Stimulated activated CD4-positive, alpha-beta T cell treated with anti-CD3 and anti-CD28 coated beads, Interleukin-1b, Interleukin-23, amount 100 ng/mL, for 4 hours (primary cell): ENCODE results near the gene TRMT2B.
"Not testable (repeated sequence)": the region's sequence is repeated elsewhere in the genome, so short reads cannot be mapped to it uniquely, and the experiment has no call there.

ENCODE experiments used
- DNase-seq, 2 donors: peaks; one replicate each; pipeline ENCODE4 v3.0.0-alpha.2; 2020; ENCODE audit warnings: low read depth in 2 of 2

TRMT2B gene, protein sequence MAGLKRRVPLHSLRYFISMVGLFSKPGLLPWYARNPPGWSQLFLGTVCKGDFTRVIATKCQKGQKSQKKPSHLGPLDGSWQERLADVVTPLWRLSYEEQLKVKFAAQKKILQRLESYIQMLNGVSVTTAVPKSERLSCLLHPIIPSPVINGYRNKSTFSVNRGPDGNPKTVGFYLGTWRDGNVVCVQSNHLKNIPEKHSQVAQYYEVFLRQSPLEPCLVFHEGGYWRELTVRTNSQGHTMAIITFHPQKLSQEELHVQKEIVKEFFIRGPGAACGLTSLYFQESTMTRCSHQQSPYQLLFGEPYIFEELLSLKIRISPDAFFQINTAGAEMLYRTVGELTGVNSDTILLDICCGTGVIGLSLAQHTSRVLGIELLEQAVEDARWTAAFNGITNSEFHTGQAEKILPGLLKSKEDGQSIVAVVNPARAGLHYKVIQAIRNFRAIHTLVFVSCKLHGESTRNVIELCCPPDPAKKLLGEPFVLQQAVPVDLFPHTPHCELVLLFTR

DNA sequence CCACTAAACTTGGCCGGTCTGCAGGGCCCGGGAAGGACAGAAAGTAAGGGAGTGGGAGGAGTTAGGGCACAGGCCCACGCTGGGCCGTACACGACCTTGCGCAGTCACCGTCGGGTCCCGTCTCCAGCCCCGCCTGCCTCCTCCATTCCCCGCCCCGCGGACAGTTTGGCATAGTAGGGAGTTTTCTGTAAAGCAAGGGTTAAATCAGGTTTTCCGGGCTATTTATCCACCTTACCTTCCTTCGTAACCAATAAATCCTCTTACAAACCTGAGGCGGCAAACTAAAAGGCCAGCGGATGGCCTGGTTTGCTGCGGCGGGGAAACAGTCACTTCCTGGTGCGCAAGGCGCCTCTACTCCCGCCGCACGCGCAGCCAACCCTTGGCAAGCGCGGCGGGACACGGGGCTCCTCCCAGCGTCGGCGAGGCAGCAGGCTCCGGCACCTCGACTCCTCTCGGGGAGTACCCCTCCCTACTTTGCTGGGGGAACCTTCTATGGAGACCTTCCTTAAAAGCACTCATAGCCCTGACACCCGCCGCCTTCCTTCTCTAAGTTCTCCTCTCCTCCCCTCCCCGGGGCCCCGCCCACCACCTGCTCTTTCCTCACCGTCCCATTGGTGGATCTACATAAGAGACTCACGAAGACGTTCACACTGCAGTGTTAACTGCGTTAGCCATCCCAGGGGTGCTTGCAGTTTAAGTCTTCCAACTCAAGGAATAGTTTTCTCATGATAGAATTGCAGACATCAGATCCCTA, at the start of gene TRMT2B:
TRMT2B (minus strand) TSS at position 563 of the 754 bp plus-strand sequence. CDS start 9,822 bp downstream, outside the sequence.
- peak; percentile 68 to 71 for DNase-seq

DNA sequence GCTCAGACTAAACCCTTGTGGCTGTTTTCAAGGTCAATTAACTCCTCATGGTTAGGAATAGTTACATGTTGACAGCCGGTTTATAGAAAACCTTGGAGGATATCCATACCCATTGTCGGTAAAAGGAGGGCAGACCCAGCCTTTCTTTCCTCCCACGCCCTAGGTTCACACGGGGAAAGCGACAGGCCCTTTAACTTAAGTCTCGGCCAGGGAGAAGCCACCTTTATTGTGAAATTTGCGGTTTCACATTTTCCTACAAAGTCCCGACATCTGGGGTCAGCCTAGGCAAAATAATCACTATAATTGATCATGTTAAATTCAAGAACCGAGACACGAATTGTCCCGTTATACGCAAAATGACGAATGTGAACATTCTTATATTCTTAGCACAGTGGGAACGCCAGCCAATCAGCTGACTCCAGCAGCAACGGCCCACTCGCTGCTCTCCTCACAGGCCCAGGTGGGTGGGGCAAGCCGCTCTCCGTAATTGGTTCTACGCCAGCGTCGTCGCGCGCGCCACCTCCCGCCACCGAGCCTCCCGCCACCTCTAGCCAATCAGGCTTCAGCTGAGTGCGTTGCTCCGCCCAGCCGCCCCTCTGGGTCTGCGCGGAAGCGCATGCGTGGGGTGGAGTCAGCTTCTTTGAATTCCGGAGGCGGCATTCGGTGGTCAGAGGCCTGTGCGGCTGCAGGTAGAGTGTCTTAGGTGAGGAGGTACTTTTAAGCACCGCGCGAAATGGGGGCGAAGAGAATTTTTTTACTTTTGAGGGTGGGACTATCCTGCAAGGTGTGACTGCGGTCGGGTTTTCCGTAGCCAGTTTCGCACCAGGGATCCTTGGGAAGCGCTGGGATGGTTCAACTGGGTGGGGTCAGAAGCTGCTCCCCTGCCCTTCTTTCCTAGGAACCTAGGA, 45.9 kb upstream of the TRMT2B start, which contains the start of gene CENPI:
CENPI (plus strand) TSS at position 659 of the 908 bp plus-strand sequence. CDS start 2,867 bp downstream, outside the sequence.
- peak; percentile 81 to 86 for DNase-seq

- no peak for DNase-seq
Observed at GRCh38 chrX:101091817-101092216, 39.9 kb upstream of the TRMT2B start.

GRCh38 chrX:101081231-101081630, 29.3 kb upstream of the TRMT2B start:
- no peak for DNase-seq

- DNase-seq = no peak
Observed at GRCh38 chrX:101080326-101081124, 28.6 kb upstream of the TRMT2B start.

- no peak for DNase-seq
Observed at GRCh38 chrX:101079736-101080270, 27.9 kb upstream of the TRMT2B start.

GRCh38 chrX:101078716-101079598, 27.0 kb upstream of the TRMT2B start, which contains the start of gene TMEM35A:
TSS of gene TMEM35A (plus strand) at chrX:101078879. CDS start at chrX:101079003, 124 bp downstream.
- no peak for DNase-seq

DNA sequence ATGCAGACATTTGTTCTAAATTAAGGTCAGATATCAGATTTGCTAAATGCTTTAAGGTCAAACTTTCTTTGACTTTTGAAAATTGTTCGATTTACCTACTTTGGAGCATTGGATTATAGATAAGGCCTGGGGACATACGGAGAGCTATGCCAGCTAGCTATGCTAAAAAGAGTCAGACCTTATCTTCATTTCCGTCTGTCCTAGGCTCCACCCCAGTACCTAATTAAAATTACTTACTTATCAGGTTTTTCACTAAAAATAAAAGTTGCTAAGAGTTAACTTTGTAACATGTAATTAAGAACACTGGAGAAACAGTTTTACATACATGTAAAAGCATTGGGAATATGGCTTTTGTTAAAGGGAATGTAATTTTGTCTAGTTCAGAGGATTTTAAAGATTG, 19.7 kb upstream of the TRMT2B start:
- no peak for DNase-seq

DNA sequence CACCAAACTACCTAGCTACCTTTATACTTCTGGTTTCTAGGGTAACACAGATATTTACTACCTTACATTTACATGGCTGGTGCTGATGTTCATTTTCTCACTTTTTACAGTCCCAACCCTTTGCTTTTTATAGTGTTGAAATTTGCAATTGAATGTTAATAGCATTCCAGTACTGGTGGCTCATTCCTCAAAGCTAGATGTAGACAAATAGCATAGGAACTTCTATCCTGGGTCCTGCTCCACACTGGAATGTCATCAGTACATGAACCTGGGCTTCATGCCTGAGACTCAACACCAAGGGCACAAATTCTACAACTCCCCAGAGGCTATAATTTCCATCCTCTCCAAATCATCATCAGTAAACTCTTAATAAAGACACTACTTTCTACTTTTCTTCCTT, 10.3 kb upstream of the TRMT2B start:
- no peak for DNase-seq

GRCh38 chrX:101057093-101057714, 5.3 kb upstream of the TRMT2B start:
- no peak for DNase-seq

- not testable (repeated sequence) for DNase-seq
Observed at GRCh38 chrX:101056551-101056950, 4.6 kb upstream of the TRMT2B start.

DNA sequence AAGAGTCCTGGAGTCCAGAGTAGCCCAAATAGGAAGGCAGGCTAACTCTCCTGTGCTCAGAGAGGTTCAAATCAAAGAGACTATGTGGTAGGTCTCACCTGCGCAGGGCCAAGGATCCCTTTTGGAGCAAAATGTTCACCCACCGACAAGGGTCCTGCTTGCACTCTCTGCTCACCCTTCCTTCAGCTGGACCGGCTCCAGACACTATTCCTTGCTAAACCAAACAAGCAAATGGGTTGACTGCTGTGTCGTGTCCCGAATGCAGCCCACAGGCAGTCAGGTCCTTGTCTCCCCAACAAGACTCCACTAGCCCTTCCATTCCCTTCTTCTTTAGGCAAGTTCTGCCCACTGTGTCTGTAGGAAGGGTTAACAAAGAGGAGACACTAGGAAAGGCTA, 760 bp downstream of the TRMT2B start:
- no peak for DNase-seq

- DNase-seq = no peak
Observed at GRCh38 chrX:101040197-101040596, 11.7 kb downstream of the TRMT2B start.

DNA sequence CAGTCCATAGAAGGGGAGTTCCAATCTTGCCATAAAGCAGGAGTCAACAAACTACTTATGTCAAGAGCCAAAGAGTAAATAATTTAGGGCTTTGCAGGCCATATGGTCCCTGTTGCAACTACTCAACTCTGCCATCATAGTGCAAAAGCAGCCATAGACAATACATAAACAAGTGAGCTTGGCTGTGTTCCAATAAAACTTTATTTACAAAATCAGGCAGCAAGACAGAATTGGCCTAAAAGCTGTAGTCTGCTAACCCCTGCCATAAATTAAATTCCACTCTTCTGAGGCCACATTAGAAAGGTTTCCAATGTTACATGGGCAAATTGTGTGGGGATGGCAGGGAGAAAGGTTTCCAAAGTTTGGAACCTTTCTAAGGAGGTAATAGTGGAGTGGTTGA, 14.7 kb downstream of the TRMT2B start:
- no peak for DNase-seq

- DNase-seq = no peak
Observed at GRCh38 chrX:101029665-101030064, 22.2 kb downstream of the TRMT2B start.

DNA sequence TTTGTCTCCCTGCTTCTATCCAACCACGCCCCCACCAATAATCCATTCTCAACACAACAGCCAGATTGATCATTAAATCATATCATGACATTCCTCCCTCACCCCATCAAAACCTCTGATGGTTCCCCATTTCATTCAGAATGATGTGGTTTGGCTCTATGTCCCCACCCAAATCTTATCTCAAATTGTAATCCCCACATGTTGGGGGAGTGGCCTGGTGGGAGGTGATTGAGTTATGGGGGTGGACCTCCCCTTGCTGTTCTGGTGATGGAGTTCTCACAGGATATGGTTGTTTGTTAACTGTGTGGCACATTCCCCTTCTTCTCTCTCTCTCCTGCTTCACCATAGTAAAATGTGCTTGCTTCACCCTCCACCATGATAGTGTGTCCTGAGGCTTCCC, 23.3 kb downstream of the TRMT2B start:
- no peak for DNase-seq

DNA sequence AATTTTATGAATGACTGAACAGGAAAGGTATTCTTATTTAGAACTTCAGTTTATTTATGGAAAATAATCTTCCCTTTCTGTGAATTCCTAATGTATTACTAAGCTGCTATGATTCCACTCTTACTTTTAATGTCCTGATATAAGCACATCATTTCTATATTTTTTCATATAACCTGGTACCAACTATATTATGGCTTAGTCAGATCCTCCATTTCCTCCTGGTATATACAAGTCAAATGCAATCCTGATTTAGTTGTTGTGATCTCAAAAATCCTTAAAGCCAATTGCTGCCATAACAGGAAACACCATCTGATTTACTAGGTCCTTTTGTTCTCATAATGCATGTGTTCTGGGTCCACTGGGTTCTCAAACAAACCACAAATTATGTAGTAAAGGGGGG, 26.8 kb downstream of the TRMT2B start:
- DNase-seq = no peak

- DNase-seq = no peak
Observed at GRCh38 chrX:101022020-101022419, 29.9 kb downstream of the TRMT2B start.

GRCh38 chrX:101012031-101012430, 39.9 kb downstream of the TRMT2B start:
- not testable (repeated sequence) for DNase-seq
